Type B pancreatic cell (in vitro differentiated cells): ENCODE data around the gene FFAR3. TPM values are rescaled to one million over a fixed set of nuclear protein-coding genes. Genes with fewer than 3 reads are reported as not detected.

Experiments
- DNase-seq: peaks from one replicate; pipeline ENCODE4 v3.0.0; 2021; ENCODE audit warnings: mixed read lengths; ENCODE audit not compliant: unreplicated experiment; ENCODE audit errors: extremely low spot score
- H3K27ac Mint-ChIP-seq: 2 replicates; pipeline ENCODE4 v1.8.0; 2021; ENCODE audit warnings: mild to moderate bottlenecking, mixed read lengths
- H3K27me3 Mint-ChIP-seq: 2 replicates; pipeline ENCODE4 v1.8.0; 2021; ENCODE audit warnings: mixed read lengths
- H3K36me3 Mint-ChIP-seq: 2 replicates; pipeline ENCODE4 v1.8.0; 2021; ENCODE audit warnings: mixed read lengths
- H3K4me1 Mint-ChIP-seq: one replicate; pipeline ENCODE4 v1.8.0; 2021; ENCODE audit warnings: mixed read lengths; ENCODE audit not compliant: unreplicated experiment
- H3K4me3 Mint-ChIP-seq: 2 replicates; pipeline ENCODE4 v1.8.0; 2021; ENCODE audit warnings: mild to moderate bottlenecking, mixed read lengths
- H3K9me3 Mint-ChIP-seq: 2 replicates; pipeline ENCODE4 v1.8.0; 2021; ENCODE audit warnings: mixed read lengths
- CTCF ChIP-seq: fragments of 200-600 bp; sonication (generic); conservative IDR thresholded peaks from 2 replicates; pipeline ENCODE4 v1.5.0; 2021; ENCODE audit warnings: antibody characterized with exemption, mild to moderate bottlenecking
- total RNA-seq: library from RNA; stranded (reverse); gene quantifications from 2 replicates; pipeline ENCODE4 v1.2.1, GENCODE V29; 2021; ENCODE audit warnings: low replicate concordance

Gene FFAR3
- total RNA-seq, 1 donor from 2014 or later: 0.34 TPM

DNA sequence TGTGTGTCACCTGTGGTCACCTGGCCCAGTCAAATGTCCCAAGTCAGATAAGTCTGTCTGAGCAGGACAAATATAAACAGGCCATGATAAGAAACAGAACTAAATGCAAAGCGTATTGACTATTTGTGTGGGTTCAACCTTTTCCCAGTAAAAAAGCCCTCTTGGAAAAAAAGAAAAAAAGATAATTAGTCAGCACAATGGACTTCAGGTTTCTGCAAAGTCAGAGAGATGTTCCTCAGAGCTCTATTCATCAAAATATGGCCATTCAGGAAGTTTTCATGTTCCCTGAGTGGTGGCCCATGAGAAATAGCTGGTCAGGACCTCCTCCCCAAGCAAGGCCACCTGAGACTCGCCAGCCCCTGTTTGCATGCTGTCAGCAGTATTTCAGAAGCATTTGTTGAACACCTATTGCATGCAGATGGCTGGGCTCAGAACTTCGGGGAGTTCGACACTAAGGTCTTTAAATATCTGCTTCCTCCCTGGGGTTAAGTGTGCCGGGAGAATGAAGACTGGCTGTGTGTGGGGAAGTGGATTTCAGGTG, 2.7 kb downstream of the FFAR3 start:
- Mint-ChIP-seq H3K27me3 (no peaks in the 10 kb centered on the region), H3K4me3 (no peak overlapping the region), H3K9me3 (no peaks in the 10 kb centered on the region), H3K36me3 (no peaks in the 10 kb centered on the region), H3K27ac (no peak overlapping the region), H3K4me1 (peaks cover 4% of the 10 kb centered on the region)
- TF ChIP-seq CTCF: no peak
- DNase-seq: no peak

GRCh38 chr19:35362261-35363000, 4.2 kb downstream of the FFAR3 start:
- no peak overlapping the region for H3K4me3 Mint-ChIP-seq
- H3K9me3 Mint-ChIP-seq: no peaks in the 10 kb centered on the region
- DNase-seq: peak; percentile 11
- H3K4me1 Mint-ChIP-seq: peaks cover under 1% of the 10 kb centered on the region
- H3K36me3 Mint-ChIP-seq: no peaks in the 10 kb centered on the region
- no peak overlapping the region for H3K27ac Mint-ChIP-seq
- H3K27me3 Mint-ChIP-seq: peaks cover 2% of the 10 kb centered on the region
- no peak for TF ChIP-seq CTCF

DNA sequence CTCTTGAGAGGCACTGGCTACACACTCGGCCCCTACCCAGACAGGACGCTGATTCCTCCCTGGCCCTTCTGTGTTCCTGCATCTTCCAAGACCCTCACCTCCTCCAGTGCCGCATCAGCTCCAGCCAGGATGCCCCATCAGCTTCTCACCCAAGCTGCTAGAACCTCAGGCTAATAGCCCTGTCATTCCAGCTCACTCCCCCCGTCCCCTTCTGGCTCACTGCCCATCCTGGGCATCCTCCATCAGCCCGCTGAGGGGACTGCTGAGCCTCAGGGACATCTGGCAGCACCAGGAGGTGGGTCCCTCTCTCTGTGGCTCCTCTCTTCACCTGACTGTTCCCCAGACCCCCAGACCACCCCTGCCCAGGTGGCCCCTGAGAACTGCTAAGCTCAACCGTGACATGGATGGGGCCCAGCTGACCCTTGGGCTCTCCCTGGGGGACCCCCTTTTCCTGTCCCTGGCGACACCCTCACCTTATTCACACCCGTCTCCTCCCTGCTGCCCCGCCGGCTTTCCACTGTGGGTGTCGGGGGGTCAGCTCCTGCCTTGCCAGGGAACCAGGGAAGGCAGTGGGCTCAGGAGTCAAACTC, 4.8 kb downstream of the FFAR3 start:
- DNase-seq: peak; percentile 16
- no peak for TF ChIP-seq CTCF
- no peaks in the 10 kb centered on the region for H3K36me3 Mint-ChIP-seq

GRCh38 chr19:35363711-35364425, 5.6 kb downstream of the FFAR3 start:
- H3K9me3 Mint-ChIP-seq: no peaks in the 10 kb centered on the region

More for the DNA sequence above, 4.8 kb downstream of the FFAR3 start:
- H3K4me1 Mint-ChIP-seq: no peaks in the 10 kb centered on the region
- H3K4me3 Mint-ChIP-seq: no peak overlapping the region
- H3K27me3 Mint-ChIP-seq: peaks cover 4% of the 10 kb centered on the region
- H3K9me3 Mint-ChIP-seq: no peaks in the 10 kb centered on the region
- no peak overlapping the region for H3K27ac Mint-ChIP-seq

More at GRCh38 chr19:35363711-35364425, 5.6 kb downstream of the FFAR3 start:
- Mint-ChIP-seq H3K36me3 (no peaks in the 10 kb centered on the region), H3K4me1 (no peaks in the 10 kb centered on the region), H3K4me3 (no peak overlapping the region), H3K27ac (no peak overlapping the region), H3K27me3 (peaks cover 8% of the 10 kb centered on the region)
- no peak for TF ChIP-seq CTCF
- DNase-seq: peak; percentile 36
